ENCODE measurements around the gene CD300LF. TPM values are rescaled to one million over a fixed set of nuclear protein-coding genes. Genes with fewer than 3 reads are reported as not detected.
A peak's percentile ranks its signal among the peaks of the same experiment; 100 is the strongest.

Gene CD300LF
- total RNA-seq, 2 donors from 2014 or later: 0.59 to 1.2 TPM

DNA sequence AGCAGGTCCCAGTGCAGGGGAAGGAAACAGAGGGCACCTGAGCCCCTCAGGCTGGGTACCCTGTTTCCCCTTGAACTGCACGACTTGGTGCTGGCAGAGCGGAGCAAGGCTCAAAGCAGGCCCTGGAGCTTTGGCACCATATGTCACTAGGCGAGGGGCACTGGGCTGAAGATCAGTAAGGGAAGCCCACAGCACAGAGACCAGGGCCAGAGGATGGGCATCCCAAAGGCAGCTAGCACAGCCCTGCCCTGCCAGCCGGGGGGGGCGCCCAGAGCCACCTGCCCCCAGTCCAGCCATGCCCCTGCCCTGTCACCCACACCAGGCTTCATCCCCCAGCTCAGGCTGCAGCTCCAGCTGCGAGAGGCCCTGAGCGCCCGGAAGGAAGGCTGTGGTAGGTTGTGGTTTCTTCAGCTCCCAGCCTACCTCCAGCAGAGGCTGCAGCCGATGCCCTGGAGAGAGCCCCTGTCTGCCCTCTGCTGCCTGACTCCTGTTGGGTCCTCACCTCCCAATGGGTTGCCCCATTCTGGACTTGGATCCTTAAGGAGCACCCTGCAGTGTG is 46.6 kb upstream of the CD300LF start:
- WGBS: 60% methylated on average over 9 of the region's 9 CpGs

DNA sequence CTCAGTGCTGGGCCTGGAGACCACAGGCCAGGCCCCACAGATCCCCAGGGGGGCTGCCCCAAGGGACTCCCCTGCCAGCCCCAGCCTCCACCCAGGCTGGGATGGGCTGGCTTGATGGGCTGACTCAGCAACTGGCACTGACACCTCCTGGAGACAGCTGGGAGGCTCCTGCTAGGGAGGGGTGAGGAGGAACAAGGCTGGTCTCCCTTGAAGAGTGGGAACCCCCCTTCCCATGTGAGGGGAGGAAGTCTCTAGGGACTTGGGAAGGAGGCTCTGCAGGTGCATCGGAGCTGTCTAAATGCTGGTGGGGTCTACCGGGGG is 46.1 kb upstream of the CD300LF start:
- intact Hi-C loops (cut with DNase I): loop anchor here (5.0 kb wide), 1 partner anchor 532 kb away; no protein-coding TSS in a partner anchor
- Histone ChIP-seq H3K27ac (peak overlapping the region; percentile 90 to 91), H3K9me3 (no peaks in the 10 kb centered on the region), H3K4me1 (replicated peaks) (peaks cover 60% of the 10 kb centered on the region), H3K27me3 (replicated peaks; ENCODE audit: insufficient read depth) (no peaks in the 10 kb centered on the region), H3K36me3 (no peaks in the 10 kb centered on the region), H3K4me3 (no peak overlapping the region)
- peak; percentile 55 for DNase-seq (ENCODE audit: low spot score)
- TF ChIP-seq, protein P1, sequence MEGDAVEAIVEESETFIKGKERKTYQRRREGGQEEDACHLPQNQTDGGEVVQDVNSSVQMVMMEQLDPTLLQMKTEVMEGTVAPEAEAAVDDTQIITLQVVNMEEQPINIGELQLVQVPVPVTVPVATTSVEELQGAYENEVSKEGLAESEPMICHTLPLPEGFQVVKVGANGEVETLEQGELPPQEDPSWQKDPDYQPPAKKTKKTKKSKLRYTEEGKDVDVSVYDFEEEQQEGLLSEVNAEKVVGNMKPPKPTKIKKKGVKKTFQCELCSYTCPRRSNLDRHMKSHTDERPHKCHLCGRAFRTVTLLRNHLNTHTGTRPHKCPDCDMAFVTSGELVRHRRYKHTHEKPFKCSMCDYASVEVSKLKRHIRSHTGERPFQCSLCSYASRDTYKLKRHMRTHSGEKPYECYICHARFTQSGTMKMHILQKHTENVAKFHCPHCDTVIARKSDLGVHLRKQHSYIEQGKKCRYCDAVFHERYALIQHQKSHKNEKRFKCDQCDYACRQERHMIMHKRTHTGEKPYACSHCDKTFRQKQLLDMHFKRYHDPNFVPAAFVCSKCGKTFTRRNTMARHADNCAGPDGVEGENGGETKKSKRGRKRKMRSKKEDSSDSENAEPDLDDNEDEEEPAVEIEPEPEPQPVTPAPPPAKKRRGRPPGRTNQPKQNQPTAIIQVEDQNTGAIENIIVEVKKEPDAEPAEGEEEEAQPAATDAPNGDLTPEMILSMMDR (IDR thresholded peaks at IDR 0.05): no peak
- peak; percentile 18 for TF ChIP-seq POLR2AphosphoS5 (IDR thresholded peaks at IDR 0.05)
- WGBS: 50% methylated on average over 2 of the region's 2 CpGs

More for the DNA sequence above, 46.6 kb upstream of the CD300LF start:
- H3K27ac ChIP-seq: peak overlapping the region; percentile 90 to 91
- H3K4me3 ChIP-seq: no peak overlapping the region
- peaks cover 60% of the 10 kb centered on the region for H3K4me1 ChIP-seq (replicated peaks)
- H3K36me3 ChIP-seq: no peaks in the 10 kb centered on the region
- DNase-seq (ENCODE audit: low spot score): no peak
- H3K9me3 ChIP-seq: no peaks in the 10 kb centered on the region
- intact Hi-C loops (cut with DNase I): loop anchor here (5.0 kb wide), 1 partner anchor 532 kb away; no protein-coding TSS in a partner anchor
- TF ChIP-seq POLR2A (IDR thresholded peaks at IDR 0.05) (no peak), POLR2AphosphoS5 (IDR thresholded peaks at IDR 0.05) (no peak)
- TF ChIP-seq, protein P1 (IDR thresholded peaks at IDR 0.05): no peak
- no peaks in the 10 kb centered on the region for H3K27me3 ChIP-seq (replicated peaks; ENCODE audit: insufficient read depth)

DNA sequence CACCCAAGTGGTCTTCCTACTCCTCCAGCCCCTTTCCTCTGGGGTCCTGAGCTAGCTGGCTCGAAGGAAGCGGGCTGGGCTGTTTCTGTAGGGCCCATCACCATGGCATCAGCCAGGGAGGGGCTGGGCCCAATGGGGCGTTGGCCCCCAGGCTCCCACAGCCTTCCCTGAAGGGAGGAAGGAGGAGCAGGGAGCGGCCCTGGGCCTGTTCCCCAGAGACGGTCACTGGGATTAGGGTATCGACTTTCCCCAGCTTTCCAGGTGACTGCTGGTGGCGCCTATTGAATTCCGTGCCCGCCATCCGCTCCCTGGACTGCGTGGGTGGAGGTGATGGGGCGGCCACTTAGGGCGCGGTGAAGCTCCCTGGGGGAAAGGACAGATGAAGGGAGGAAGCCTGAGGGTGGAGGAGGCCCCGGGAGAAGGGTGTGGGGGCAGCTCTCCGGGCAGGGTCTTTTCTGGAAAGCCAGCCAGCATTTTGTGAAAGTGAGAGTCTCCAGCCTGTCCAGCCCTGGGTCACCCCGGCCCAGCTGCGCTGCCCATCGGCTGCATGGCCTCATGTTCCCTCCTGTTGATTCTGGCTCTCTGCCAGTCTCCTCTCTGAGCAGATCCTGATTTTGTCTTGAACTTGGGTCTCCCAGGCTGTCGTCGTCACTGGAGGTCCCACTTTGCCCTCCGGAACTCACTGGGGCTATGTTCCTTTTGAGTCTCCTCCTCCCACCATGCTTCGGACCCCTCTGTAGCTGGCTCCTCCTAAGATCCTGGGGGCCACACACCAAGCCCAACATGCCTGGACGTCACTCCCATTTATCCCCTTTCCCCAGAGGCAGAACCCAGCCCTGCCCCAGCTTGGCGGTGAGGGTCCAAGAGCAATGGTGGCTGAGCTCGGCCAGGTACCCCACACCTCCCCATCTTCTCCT is 45.5 kb upstream of the CD300LF start:
- H3K27ac ChIP-seq: peak overlapping the region; percentile 90 to 91
- peak; percentile 84 for DNase-seq (ENCODE audit: low spot score)
- intact Hi-C loops (cut with DNase I): loop anchor here (5.0 kb wide), 1 partner anchor 531 kb away; no protein-coding TSS in a partner anchor
- WGBS: 28% methylated on average over 26 of the region's 26 CpGs
- H3K27me3 ChIP-seq (replicated peaks; ENCODE audit: insufficient read depth): no peaks in the 10 kb centered on the region
- H3K36me3 ChIP-seq: no peaks in the 10 kb centered on the region
- TF ChIP-seq POLR2A (IDR thresholded peaks at IDR 0.05) (no peak), POLR2AphosphoS5 (IDR thresholded peaks at IDR 0.05) (peak; percentile 29)
- no peak overlapping the region for H3K4me3 ChIP-seq
- H3K4me1 ChIP-seq (replicated peaks): peaks cover 59% of the 10 kb centered on the region
- H3K9me3 ChIP-seq: no peaks in the 10 kb centered on the region

DNA sequence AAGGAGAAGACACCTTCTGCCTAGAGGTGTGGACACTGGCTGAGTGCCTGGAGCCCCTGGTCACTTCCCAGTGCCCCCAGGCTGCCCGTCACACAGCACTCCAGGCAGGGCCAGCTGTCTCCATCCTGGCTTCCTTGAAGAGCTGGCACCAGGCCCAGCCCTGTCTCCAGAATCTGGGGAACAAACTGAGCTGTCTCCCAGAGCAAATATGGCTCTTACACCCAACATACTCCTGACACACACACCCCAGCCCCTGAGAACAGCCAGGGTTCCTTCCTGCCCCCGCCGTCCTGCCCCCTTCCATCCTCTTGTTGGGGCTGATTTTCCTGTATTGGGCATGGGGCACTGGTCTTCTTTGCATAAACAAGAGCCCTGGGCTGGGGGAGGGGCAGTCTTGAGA is 44.8 kb upstream of the CD300LF start:
- Histone ChIP-seq H3K27me3 (replicated peaks; ENCODE audit: insufficient read depth) (no peaks in the 10 kb centered on the region), H3K4me3 (no peak overlapping the region), H3K4me1 (replicated peaks) (peaks cover 54% of the 10 kb centered on the region), H3K36me3 (no peaks in the 10 kb centered on the region), H3K27ac (peak overlapping the region; percentile 90 to 91), H3K9me3 (no peaks in the 10 kb centered on the region)
- intact Hi-C loops (cut with DNase I): loop anchor here (5.0 kb wide), 1 partner anchor 530 kb away; no protein-coding TSS in a partner anchor
- 26% methylated on average over 3 of the region's 3 CpGs for WGBS
- peak; percentile 51 for DNase-seq (ENCODE audit: low spot score)
- TF ChIP-seq POLR2AphosphoS5 (IDR thresholded peaks at IDR 0.05) (no peak), POLR2A (IDR thresholded peaks at IDR 0.05) (no peak)
- TF ChIP-seq, protein P1 (IDR thresholded peaks at IDR 0.05): no peak

DNA sequence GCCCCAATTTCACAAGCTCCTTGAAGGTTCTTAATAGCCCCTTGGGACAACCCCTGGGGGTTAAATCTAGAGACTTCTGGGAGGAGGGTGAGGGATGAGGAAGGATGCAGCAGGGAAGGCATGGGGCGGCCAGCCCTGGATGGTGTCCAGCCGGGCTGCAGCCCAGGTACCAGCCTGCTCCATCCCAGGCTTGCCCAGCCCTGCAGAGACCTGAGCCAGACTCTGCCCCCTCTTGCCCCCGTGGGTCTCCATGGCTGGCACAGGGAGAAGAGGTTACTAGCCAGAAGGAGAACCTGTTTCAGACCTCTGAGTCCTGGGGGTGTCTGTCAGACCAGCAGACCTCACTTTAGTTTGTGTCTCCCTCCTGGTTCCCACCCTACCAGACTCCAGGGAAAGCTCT is 44.2 kb upstream of the CD300LF start:
- no peak for TF ChIP-seq POLR2AphosphoS5 (IDR thresholded peaks at IDR 0.05)
- TF ChIP-seq POLR2A (IDR thresholded peaks at IDR 0.05): no peak
- TF ChIP-seq, protein P1 (IDR thresholded peaks at IDR 0.05): no peak
- intact Hi-C loops (cut with DNase I): loop anchor here (5.0 kb wide), 1 partner anchor 530 kb away; no protein-coding TSS in a partner anchor
- no peak for DNase-seq (ENCODE audit: low spot score)

More for the DNA sequence above, 44.2 kb upstream of the CD300LF start:
- Histone ChIP-seq H3K4me3 (no peak overlapping the region), H3K27me3 (replicated peaks; ENCODE audit: insufficient read depth) (no peaks in the 10 kb centered on the region), H3K4me1 (replicated peaks) (peaks cover 50% of the 10 kb centered on the region), H3K27ac (peak overlapping the region; percentile 90 to 91), H3K36me3 (no peaks in the 10 kb centered on the region), H3K9me3 (no peaks in the 10 kb centered on the region)
- 21% methylated on average over 3 of the region's 3 CpGs for WGBS

Measured in prostate gland (tissue), 2 donors.